SK-N-SH (cell line): ENCODE data around the gene BAK1. TPM values are rescaled to one million over a fixed set of nuclear protein-coding genes. Genes with fewer than 3 reads are reported as not detected.

ENCODE experiments used
- CTCF ChIA-PET: fragments of 300-600, 350-600 bp; formaldehyde crosslinking; extraction: SDS; loops from one replicate; lab custom pipeline; 2021; lab: Yijun Ruan, JAX
- POLR2A ChIA-PET: fragments of 350-600 bp; sonication (Branson Sonifier 250); formaldehyde crosslinking; extraction: SDS; loops from one replicate; lab custom pipeline; 2020; ENCODE audit warnings: antibody characterized with exemption, inconsistent platforms; lab: Yijun Ruan, JAX
- DNase-seq: peaks from one replicate; pipeline ENCODE4 v3.0.0; 2012
- H2AFZ ChIP-seq: fragments of 200-600 bp; sonication (generic); 2 replicates; pipeline ENCODE4 v1.8.1; 2016; ENCODE audit warnings: antibody characterized with exemption, mild to moderate bottlenecking, low read depth
- H3F3A ChIP-seq: fragments of 200-600 bp; sonication (generic); replicated peaks from 2 replicates; pipeline ENCODE3; 2016; ENCODE audit warnings: antibody characterized with exemption, mild to moderate bottlenecking; ENCODE audit not compliant: insufficient read depth
- H3K27ac ChIP-seq, 2 experiments: fragments of 200-500 bp in 1 of 2; fragments of 200-600 bp in 1 of 2; sonication (Bioruptor generic) in 1 of 2; sonication (generic), shearing (Covaris generic) in 1 of 2; 2 replicates each; pipeline versions ENCODE4 v1.5.1 to v1.6.1; 2014 to 2016; ENCODE audit warnings: low read depth in 2 of 2, inconsistent platforms in 1 of 2, low read length in 1 of 2, mild to moderate bottlenecking in 1 of 2, mixed read lengths in 1 of 2
- H3K27me3 ChIP-seq: fragments of 200-600 bp; sonication (generic), shearing (Covaris generic); 2 replicates; pipeline ENCODE4 v1.6.1; 2016; ENCODE audit warnings: mixed run types; ENCODE audit not compliant: insufficient read depth
- H3K36me3 ChIP-seq, 2 experiments: fragments of 200-500 bp in 1 of 2; fragments of 200-600 bp in 1 of 2; sonication (Bioruptor generic) in 1 of 2; sonication (generic) in 1 of 2; replicated peaks in 1 of 2; 2 replicates each; pipeline versions ENCODE3 to v1.5.1; 2014 to 2016; ENCODE audit warnings: low read length in 1 of 2, mild to moderate bottlenecking in 1 of 2; ENCODE audit not compliant: insufficient read depth in 2 of 2, control insufficient read depth in 1 of 2
- H3K4me1 ChIP-seq, 2 experiments: fragments of 200-500 bp in 1 of 2; fragments of 200-600 bp in 1 of 2; sonication (Bioruptor generic) in 1 of 2; sonication (generic), shearing (Covaris generic) in 1 of 2; 2 replicates each; pipeline versions ENCODE4 v1.5.1 to v1.6.1; 2014 to 2016; ENCODE audit warnings: low read depth in 1 of 2, low read length in 1 of 2, mixed run types in 1 of 2; ENCODE audit not compliant: insufficient read depth in 2 of 2, control insufficient read depth in 1 of 2
- H3K4me2 ChIP-seq: fragments of 200-600 bp; sonication (generic), shearing (Covaris generic); 2 replicates; pipeline ENCODE4 v1.6.1; 2017; ENCODE audit warnings: mixed run types
- H3K4me3 ChIP-seq, 2 experiments: fragments of 200-500 bp in 1 of 2; fragments of 200-600 bp in 1 of 2; sonication (Bioruptor generic) in 1 of 2; sonication (generic), shearing (Covaris generic) in 1 of 2; 2 replicates each; pipeline versions ENCODE4 v1.5.1 to v1.8.1; 2014 to 2016; ENCODE audit warnings: low read depth in 2 of 2, inconsistent platforms in 1 of 2, low read length in 1 of 2, mild to moderate bottlenecking in 1 of 2, mixed read lengths in 1 of 2, moderate library complexity in 1 of 2
- H3K79me2 ChIP-seq: fragments of 200-600 bp; sonication (generic); 2 replicates; pipeline ENCODE4 v1.8.1; 2017; ENCODE audit warnings: mild to moderate bottlenecking; ENCODE audit not compliant: insufficient read depth
- H3K9ac ChIP-seq: fragments of 200-600 bp; sonication (generic); 2 replicates; pipeline ENCODE4 v1.6.1; 2017; ENCODE audit warnings: mixed run types
- H3K9me2 ChIP-seq: fragments of 200-600 bp; sonication (generic); 2 replicates; pipeline ENCODE4 v1.6.1; 2017; ENCODE audit warnings: mixed run types
- H3K9me3 ChIP-seq: fragments of 200-600 bp; sonication (generic); 2 replicates; pipeline ENCODE4 v1.6.1; 2017; ENCODE audit warnings: mixed run types, mild to moderate bottlenecking, moderate library complexity
- H4K20me1 ChIP-seq: fragments of 200-600 bp; sonication (generic); 2 replicates; pipeline ENCODE4 v1.6.1; 2017; ENCODE audit warnings: mild to moderate bottlenecking, mixed run types; ENCODE audit not compliant: insufficient read depth
- CHD2 ChIP-seq: fragments of 150-350 bp; IDR thresholded peaks from 2 replicates; pipeline ENCODE4 v1.6.1; 2018; ENCODE audit warnings: low read length; ENCODE audit not compliant: partially characterized antibody
- EP300 ChIP-seq, 2 experiments: IDR thresholded peaks; 2 replicates each; pipeline versions ENCODE4 v1.4.0 to v1.6.1; 2012; ENCODE audit warnings: borderline replicate concordance in 1 of 2, low read depth in 1 of 2, low read length in 1 of 2
- EZH2phosphoT487 ChIP-seq: fragments of 200-600 bp; sonication (generic); IDR thresholded peaks from 2 replicates; pipeline ENCODE4 v1.6.1; 2017; ENCODE audit warnings: low read depth, mixed run types, mild to moderate bottlenecking, antibody characterized with exemption, moderate library complexity, borderline replicate concordance
- FOSL2 ChIP-seq: IDR thresholded peaks from 2 replicates; pipeline ENCODE4 v1.4.0; 2012; ENCODE audit warnings: low read depth, mild to moderate bottlenecking, moderate library complexity, borderline replicate concordance
- FOXJ3 ChIP-seq: sonication (generic); formaldehyde crosslinking; IDR thresholded peaks from 2 replicates; pipeline ENCODE4 v1.5.1; 2020; ENCODE audit warnings: mild to moderate bottlenecking, missing genetic modification reagents
- GABPA ChIP-seq: IDR thresholded peaks from 2 replicates; pipeline ENCODE4 v1.4.0; 2012; ENCODE audit warnings: low read depth, mild to moderate bottlenecking
- GATA2 ChIP-seq: sonication (generic); formaldehyde crosslinking; IDR thresholded peaks from 2 replicates; pipeline ENCODE4 v1.5.0; 2020; ENCODE audit warnings: mild to moderate bottlenecking, missing genetic modification reagents
- MEF2A ChIP-seq: IDR thresholded peaks from 2 replicates; pipeline ENCODE4 v1.4.0; 2012; ENCODE audit warnings: low read depth, borderline replicate concordance
- NFIC ChIP-seq: IDR thresholded peaks from 2 replicates; pipeline ENCODE4 v1.4.0; 2012; ENCODE audit warnings: borderline replicate concordance
- POLR2AphosphoS5 ChIP-seq: IDR thresholded peaks from 2 replicates; pipeline ENCODE4 v1.6.1; 2012; ENCODE audit warnings: low read depth, low read length
- RAD21 ChIP-seq: IDR thresholded peaks from 2 replicates; pipeline ENCODE4 v1.6.1; 2012; ENCODE audit warnings: mild to moderate bottlenecking, low read length
- RFX5 ChIP-seq: IDR thresholded peaks from 2 replicates; pipeline ENCODE4 v1.6.1; 2012; ENCODE audit warnings: mild to moderate bottlenecking, improper control_type of control experiment, low read length
- RXRA ChIP-seq: IDR thresholded peaks from 2 replicates; pipeline ENCODE4 v1.4.0; 2012; ENCODE audit warnings: low read depth, mild to moderate bottlenecking, borderline replicate concordance
- SIN3A ChIP-seq: IDR thresholded peaks from 2 replicates; pipeline ENCODE4 v1.6.1; 2012; ENCODE audit warnings: low read depth, mild to moderate bottlenecking, low read length, moderate library complexity, borderline replicate concordance
- TAF1 ChIP-seq: IDR thresholded peaks from 2 replicates; pipeline ENCODE4 v1.6.1; 2012; ENCODE audit warnings: low read depth, mild to moderate bottlenecking, low read length, moderate library complexity, borderline replicate concordance
- TCF12 ChIP-seq: IDR thresholded peaks from 2 replicates; pipeline ENCODE4 v1.4.0; 2012
- TEAD4 ChIP-seq: IDR thresholded peaks from 2 replicates; pipeline ENCODE4 v1.4.0; 2012; ENCODE audit warnings: mild to moderate bottlenecking, borderline replicate concordance; ENCODE audit not compliant: insufficient read depth
- YY1 ChIP-seq: IDR thresholded peaks from 2 replicates; pipeline ENCODE4 v1.4.0; 2012; ENCODE audit warnings: low read depth, mild to moderate bottlenecking
- WGBS: methylation state at CpG from one replicate; pipeline ENCODE4 v1.1.6; 2017; ENCODE audit warnings: low lambda C conversion rate; 5-methylcytosine and 5-hydroxymethylcytosine counted together
- polyA plus RNA-seq, 3 experiments: library from polyadenylated mRNA; depleted of rRNA; stranded (reverse); fragments of >200 nt; gene quantifications; 2 replicates each; pipeline ENCODE4 v1.2.3, GENCODE V29; 2012
- TF ChIP-seq, protein P1 (sequence below): IDR thresholded peaks from 2 replicates; pipeline ENCODE4; 2012
- TF ChIP-seq, protein P2 (sequence below): fragments of 150-350 bp; IDR thresholded peaks from 2 replicates; pipeline ENCODE4 v1.6.1; 2017; ENCODE audit warnings: antibody characterized with exemption, low read length, low read depth, borderline replicate concordance
- TF ChIP-seq, protein P3 (sequence below): fragments of 150-350 bp; IDR thresholded peaks from 2 replicates; pipeline ENCODE4 v1.6.1; 2016; ENCODE audit warnings: mild to moderate bottlenecking, low read depth, low read length
- TF ChIP-seq, protein P4 (sequence below): IDR thresholded peaks from 2 replicates; pipeline ENCODE4 v1.4.0; 2012; ENCODE audit warnings: low read depth

Gene BAK1
- polyA plus RNA-seq, 1 of the 3 experiments (the other 2 are of a cell fraction), result 15.4 TPM

- CTCF ChIA-PET, result interaction anchor here (1.1 to 2.4 kb wide), 5 partner anchors 10 to 432 kb away, joined by 3 to 11 read pairs (median 4); no protein-coding TSS in a partner anchor
- Histone ChIP-seq H2AFZ (no peak overlapping the region), H4K20me1 (no peaks in the 10 kb centered on the region), H3K79me2 (no peaks in the 10 kb centered on the region), H3K4me2 (no peak overlapping the region), H3K9me2 (no peaks in the 10 kb centered on the region), H3F3A (no peaks in the 10 kb centered on the region), H3K36me3 (no peaks in the 10 kb centered on the region), H3K9me3 (no peaks in the 10 kb centered on the region), H3K9ac (no peak overlapping the region), H3K27me3 (no peaks in the 10 kb centered on the region), H3K27ac (no peak overlapping the region), H3K4me1 (peaks cover 7 to 19% of the 10 kb centered on the region in 2 experiments; a peak in 3 of 4 replicates), H3K4me3 (no peak overlapping the region)
- no peak for TF ChIP-seq GABPA
- TF ChIP-seq CHD2, result no peak
- TF ChIP-seq, protein P1, sequence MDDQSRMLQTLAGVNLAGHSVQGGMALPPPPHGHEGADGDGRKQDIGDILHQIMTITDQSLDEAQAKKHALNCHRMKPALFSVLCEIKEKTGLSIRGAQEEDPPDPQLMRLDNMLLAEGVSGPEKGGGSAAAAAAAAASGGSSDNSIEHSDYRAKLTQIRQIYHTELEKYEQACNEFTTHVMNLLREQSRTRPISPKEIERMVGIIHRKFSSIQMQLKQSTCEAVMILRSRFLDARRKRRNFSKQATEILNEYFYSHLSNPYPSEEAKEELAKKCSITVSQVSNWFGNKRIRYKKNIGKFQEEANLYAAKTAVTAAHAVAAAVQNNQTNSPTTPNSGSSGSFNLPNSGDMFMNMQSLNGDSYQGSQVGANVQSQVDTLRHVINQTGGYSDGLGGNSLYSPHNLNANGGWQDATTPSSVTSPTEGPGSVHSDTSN, result no peak
- DNase-seq, result no peak
- 94% methylated on average over 17 of the region's 18 CpGs for WGBS
- POLR2A ChIA-PET, result no interaction called here
These were observed 15.1 kb upstream of the BAK1 start for GRCh38 chr6:33595001-33595846.

DNA sequence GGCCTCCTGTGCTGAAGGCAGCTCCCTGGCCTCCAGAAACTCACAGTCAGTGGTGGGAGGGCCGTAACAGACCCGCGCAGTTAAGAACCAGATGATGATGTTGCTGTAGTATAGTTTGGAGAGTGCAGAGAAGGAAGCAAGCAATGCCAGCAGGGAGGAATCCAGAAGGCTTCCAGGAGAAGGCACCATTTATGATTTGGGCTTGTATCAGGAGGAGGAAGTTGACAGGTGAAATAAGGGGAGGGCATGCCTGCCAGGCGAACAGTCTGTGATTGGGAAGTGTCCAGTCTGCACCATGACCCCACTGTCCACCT is 13.3 kb upstream of the BAK1 start:
- WGBS, result 98% methylated on average over 4 of the region's 4 CpGs
- no peak overlapping the region for H3K9ac ChIP-seq

More for the DNA sequence above, 13.3 kb upstream of the BAK1 start:
- POLR2A ChIA-PET, result no interaction called here
- no peaks in the 10 kb centered on the region for H3K79me2 ChIP-seq
- H4K20me1 ChIP-seq, result no peaks in the 10 kb centered on the region
- H3K27me3 ChIP-seq, result no peaks in the 10 kb centered on the region
- H3K4me2 ChIP-seq, result no peak overlapping the region
- no peak for DNase-seq
- H3K9me3 ChIP-seq, result no peaks in the 10 kb centered on the region
- H3K27ac ChIP-seq, result no peak overlapping the region
- H3K4me3 ChIP-seq, result no peak overlapping the region
- CTCF ChIA-PET, result interaction anchor here (1.3 to 1.6 kb wide), 3 partner anchors 18 to 434 kb away, joined by 3 to 5 read pairs (median 4); no protein-coding TSS in a partner anchor
- no peaks in the 10 kb centered on the region for H3K9me2 ChIP-seq
- no peak for TF ChIP-seq GATA2
- no peak for TF ChIP-seq FOXJ3
- no peak for TF ChIP-seq RAD21
- TF ChIP-seq TAF1, result no peak
- no peak for TF ChIP-seq RXRA
- TF ChIP-seq MEF2A, result no peak
- TF ChIP-seq EZH2phosphoT487, result no peak
- no peak for TF ChIP-seq RFX5
- TF ChIP-seq, protein P2, sequence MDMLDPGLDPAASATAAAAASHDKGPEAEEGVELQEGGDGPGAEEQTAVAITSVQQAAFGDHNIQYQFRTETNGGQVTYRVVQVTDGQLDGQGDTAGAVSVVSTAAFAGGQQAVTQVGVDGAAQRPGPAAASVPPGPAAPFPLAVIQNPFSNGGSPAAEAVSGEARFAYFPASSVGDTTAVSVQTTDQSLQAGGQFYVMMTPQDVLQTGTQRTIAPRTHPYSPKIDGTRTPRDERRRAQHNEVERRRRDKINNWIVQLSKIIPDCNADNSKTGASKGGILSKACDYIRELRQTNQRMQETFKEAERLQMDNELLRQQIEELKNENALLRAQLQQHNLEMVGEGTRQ, result no peak
- TF ChIP-seq TCF12, result no peak
- TF ChIP-seq YY1, result no peak
- no peak for TF ChIP-seq TEAD4
- TF ChIP-seq POLR2AphosphoS5, result no peak
- TF ChIP-seq, protein P3, sequence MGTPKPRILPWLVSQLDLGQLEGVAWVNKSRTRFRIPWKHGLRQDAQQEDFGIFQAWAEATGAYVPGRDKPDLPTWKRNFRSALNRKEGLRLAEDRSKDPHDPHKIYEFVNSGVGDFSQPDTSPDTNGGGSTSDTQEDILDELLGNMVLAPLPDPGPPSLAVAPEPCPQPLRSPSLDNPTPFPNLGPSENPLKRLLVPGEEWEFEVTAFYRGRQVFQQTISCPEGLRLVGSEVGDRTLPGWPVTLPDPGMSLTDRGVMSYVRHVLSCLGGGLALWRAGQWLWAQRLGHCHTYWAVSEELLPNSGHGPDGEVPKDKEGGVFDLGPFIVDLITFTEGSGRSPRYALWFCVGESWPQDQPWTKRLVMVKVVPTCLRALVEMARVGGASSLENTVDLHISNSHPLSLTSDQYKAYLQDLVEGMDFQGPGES, result no peak
- TF ChIP-seq, protein P4, sequence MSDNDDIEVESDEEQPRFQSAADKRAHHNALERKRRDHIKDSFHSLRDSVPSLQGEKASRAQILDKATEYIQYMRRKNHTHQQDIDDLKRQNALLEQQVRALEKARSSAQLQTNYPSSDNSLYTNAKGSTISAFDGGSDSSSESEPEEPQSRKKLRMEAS, result no peak
- no peak for TF ChIP-seq SIN3A
- no peak for TF ChIP-seq FOSL2
- no peak for TF ChIP-seq NFIC
- TF ChIP-seq EP300 (IDR thresholded peaks at IDR 0.05; ENCODE audit: borderline replicate concordance in 1 of 2, low read depth in 1 of 2, low read length in 1 of 2), result no peak
- peaks cover 11 to 19% of the 10 kb centered on the region in 2 experiments; a peak in 3 of 4 replicates for H3K4me1 ChIP-seq
- no peak overlapping the region for H2AFZ ChIP-seq
- no peaks in the 10 kb centered on the region for H3F3A ChIP-seq
- H3K36me3 ChIP-seq, result no peaks in the 10 kb centered on the region
